ENCODE measurements around the gene PIM3. TPM values are rescaled to one million over a fixed set of nuclear protein-coding genes. Genes with fewer than 3 reads are reported as not detected.
A peak's percentile ranks its signal among the peaks of the same experiment; 100 is the strongest.

The PIM3 gene
- total RNA-seq, 1 experiment from 2014 or later: 58.2 TPM

DNA sequence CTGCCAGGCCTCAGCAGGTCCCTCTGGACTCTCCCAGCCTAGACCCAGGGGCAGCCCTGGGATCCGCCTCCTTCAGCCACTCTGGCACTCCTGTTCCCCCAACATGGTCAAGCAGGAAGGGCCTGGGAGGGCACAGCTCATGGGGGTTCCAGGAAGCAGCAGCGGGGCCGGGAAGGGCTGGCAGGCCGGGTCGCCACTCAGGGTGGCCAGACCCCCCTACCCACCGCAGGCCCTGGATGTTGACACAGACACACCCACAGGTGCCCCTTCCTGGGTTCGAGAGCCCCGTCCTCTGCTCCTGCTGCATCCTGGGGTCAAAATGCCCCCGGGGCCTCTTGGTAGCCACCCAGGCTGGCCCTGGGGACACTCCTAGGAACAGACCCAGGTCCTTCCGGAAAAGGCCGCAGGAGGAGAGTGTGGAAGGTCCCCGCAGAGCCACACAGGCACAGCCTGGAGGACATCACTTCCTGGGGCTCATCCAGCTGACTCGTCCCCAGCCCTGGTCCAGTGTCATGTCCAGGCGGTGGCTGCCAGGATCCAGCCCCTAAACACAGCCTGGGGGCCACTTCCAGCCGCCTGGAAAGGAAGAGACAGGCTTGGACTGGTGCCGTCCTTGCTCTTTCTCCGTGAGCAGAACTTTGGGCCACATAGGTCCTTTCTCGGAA is 6.8 kb upstream of the PIM3 start:
- H3K36me3 ChIP-seq (ENCODE audit: control insufficient read depth, insufficient read depth, low read length): no peaks in the 10 kb centered on the region
- no peak overlapping the region for H3K4me3 ChIP-seq (ENCODE audit: low read depth in 2 of 2, low read length in 2 of 2)
- H3K27me3 ChIP-seq (ENCODE audit: control insufficient read depth, insufficient read depth, low read length): no peaks in the 10 kb centered on the region
- ATAC-seq (no peak), DNase-seq (ENCODE audit: low read depth, low spot score) (no peak)
- peaks cover 63% of the 10 kb centered on the region for H3K4me1 ChIP-seq (ENCODE audit: control insufficient read depth, insufficient read depth, low read length)
- H3K9me3 ChIP-seq (ENCODE audit: control insufficient read depth, insufficient read depth, low read depth, low read length): no peaks in the 10 kb centered on the region
- in situ Hi-C loops (cut with HindIII; ENCODE audit: low pct_unique_long_range_greater_than_20kb, low sequenced_read_pairs) (no loop called here), intact Hi-C loops (cut with micrococcal nuclease; ENCODE audit: unreplicated experiment) (no loop called here)
- H3K27ac ChIP-seq (ENCODE audit: low read length): 0 out of 2 replicates have a peak overlapping the region, but pooled peaks have one; percentile 39
- BruUV-seq (replicated peaks): no TSS peak
- ChIA-PET CTCF (no interaction called here), POLR2A (no interaction called here)
- TF ChIP-seq POLR2AphosphoS5 (IDR thresholded peaks at IDR 0.05; ENCODE audit: low read depth, low read length) (no peak), TCF7L2 (IDR thresholded peaks at IDR 0.05; ENCODE audit: low read depth, low read length) (no peak), SIN3A (IDR thresholded peaks at IDR 0.05; ENCODE audit: borderline replicate concordance, insufficient read depth, low read depth, low read length) (no peak)
- TF ChIP-seq, protein P1, sequence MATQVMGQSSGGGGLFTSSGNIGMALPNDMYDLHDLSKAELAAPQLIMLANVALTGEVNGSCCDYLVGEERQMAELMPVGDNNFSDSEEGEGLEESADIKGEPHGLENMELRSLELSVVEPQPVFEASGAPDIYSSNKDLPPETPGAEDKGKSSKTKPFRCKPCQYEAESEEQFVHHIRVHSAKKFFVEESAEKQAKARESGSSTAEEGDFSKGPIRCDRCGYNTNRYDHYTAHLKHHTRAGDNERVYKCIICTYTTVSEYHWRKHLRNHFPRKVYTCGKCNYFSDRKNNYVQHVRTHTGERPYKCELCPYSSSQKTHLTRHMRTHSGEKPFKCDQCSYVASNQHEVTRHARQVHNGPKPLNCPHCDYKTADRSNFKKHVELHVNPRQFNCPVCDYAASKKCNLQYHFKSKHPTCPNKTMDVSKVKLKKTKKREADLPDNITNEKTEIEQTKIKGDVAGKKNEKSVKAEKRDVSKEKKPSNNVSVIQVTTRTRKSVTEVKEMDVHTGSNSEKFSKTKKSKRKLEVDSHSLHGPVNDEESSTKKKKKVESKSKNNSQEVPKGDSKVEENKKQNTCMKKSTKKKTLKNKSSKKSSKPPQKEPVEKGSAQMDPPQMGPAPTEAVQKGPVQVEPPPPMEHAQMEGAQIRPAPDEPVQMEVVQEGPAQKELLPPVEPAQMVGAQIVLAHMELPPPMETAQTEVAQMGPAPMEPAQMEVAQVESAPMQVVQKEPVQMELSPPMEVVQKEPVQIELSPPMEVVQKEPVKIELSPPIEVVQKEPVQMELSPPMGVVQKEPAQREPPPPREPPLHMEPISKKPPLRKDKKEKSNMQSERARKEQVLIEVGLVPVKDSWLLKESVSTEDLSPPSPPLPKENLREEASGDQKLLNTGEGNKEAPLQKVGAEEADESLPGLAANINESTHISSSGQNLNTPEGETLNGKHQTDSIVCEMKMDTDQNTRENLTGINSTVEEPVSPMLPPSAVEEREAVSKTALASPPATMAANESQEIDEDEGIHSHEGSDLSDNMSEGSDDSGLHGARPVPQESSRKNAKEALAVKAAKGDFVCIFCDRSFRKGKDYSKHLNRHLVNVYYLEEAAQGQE (IDR thresholded peaks at IDR 0.05; ENCODE audit: insufficient read depth in 1 of 2, low read depth in 2 of 2, low read length in 1 of 2): no peak
- TF ChIP-seq, protein P2, sequence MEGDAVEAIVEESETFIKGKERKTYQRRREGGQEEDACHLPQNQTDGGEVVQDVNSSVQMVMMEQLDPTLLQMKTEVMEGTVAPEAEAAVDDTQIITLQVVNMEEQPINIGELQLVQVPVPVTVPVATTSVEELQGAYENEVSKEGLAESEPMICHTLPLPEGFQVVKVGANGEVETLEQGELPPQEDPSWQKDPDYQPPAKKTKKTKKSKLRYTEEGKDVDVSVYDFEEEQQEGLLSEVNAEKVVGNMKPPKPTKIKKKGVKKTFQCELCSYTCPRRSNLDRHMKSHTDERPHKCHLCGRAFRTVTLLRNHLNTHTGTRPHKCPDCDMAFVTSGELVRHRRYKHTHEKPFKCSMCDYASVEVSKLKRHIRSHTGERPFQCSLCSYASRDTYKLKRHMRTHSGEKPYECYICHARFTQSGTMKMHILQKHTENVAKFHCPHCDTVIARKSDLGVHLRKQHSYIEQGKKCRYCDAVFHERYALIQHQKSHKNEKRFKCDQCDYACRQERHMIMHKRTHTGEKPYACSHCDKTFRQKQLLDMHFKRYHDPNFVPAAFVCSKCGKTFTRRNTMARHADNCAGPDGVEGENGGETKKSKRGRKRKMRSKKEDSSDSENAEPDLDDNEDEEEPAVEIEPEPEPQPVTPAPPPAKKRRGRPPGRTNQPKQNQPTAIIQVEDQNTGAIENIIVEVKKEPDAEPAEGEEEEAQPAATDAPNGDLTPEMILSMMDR (IDR thresholded peaks at IDR 0.05): no peak

DNA sequence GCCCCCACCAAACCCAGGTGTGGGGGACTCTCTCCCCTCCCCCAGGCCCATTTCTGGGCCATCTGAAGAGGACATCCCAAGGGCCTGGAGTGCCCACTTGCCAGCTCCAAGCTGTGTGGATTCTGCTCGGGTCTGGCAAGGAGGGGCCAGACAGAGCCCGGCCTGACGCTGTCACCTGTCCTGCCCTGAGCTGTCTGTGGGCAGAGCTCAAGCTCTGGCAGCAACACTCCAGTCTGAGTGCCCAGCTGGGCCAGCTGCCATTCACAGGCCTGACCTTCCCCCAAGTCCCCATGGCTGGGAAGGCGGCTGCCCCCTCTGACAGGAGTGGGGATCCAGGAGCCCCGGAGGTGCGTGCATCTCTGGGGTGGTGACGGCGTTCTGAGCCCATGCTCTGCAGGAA is 6.2 kb upstream of the PIM3 start:
- ATAC-seq (no peak), DNase-seq (ENCODE audit: low read depth, low spot score) (no peak)
- no peaks in the 10 kb centered on the region for H3K36me3 ChIP-seq (ENCODE audit: control insufficient read depth, insufficient read depth, low read length)
- in situ Hi-C loops (cut with HindIII; ENCODE audit: low pct_unique_long_range_greater_than_20kb, low sequenced_read_pairs) (no loop called here), intact Hi-C loops (cut with micrococcal nuclease; ENCODE audit: unreplicated experiment) (no loop called here)
- H3K4me1 ChIP-seq (ENCODE audit: control insufficient read depth, insufficient read depth, low read length): peaks cover 63% of the 10 kb centered on the region
- H3K27me3 ChIP-seq (ENCODE audit: control insufficient read depth, insufficient read depth, low read length): no peaks in the 10 kb centered on the region
- TF ChIP-seq, protein P1 (IDR thresholded peaks at IDR 0.05; ENCODE audit: insufficient read depth in 1 of 2, low read depth in 2 of 2, low read length in 1 of 2): no peak
- TF ChIP-seq SIN3A (IDR thresholded peaks at IDR 0.05; ENCODE audit: borderline replicate concordance, insufficient read depth, low read depth, low read length): no peak
- no TSS peak for BruUV-seq (replicated peaks)
- POLR2A ChIA-PET: no interaction called here
- H3K4me3 ChIP-seq (ENCODE audit: low read depth in 2 of 2, low read length in 2 of 2): no peak overlapping the region
- H3K9me3 ChIP-seq (ENCODE audit: control insufficient read depth, insufficient read depth, low read depth, low read length): no peaks in the 10 kb centered on the region
- no peak overlapping the region for H3K27ac ChIP-seq (ENCODE audit: low read length)
- CTCF ChIA-PET: no interaction called here
